A172 (cell line): ENCODE measurements around the gene NAT9. TPM values are rescaled to one million over a fixed set of nuclear protein-coding genes. Genes with fewer than 3 reads are reported as not detected.

Source experiments
- DNase-seq: peaks from one replicate; pipeline ENCODE4 v3.0.0-alpha.2; 2015; ENCODE audit warnings: low spot score
- total RNA-seq: library from RNA; depleted of rRNA; stranded (reverse); fragments of >200 nt; shearing (Covaris generic); gene quantifications from 2 replicates; pipeline ENCODE4 v1.2.3, GENCODE V29; 2014

Gene NAT9
- total RNA-seq, 1 experiment from 2014 or later, result 22.8 TPM

GRCh38 chr17:74806334-74806733, 30.2 kb upstream of the NAT9 start:
- no peak for DNase-seq

- DNase-seq, result no peak
Observed at GRCh38 chr17:74805591-74805991, 29.4 kb upstream of the NAT9 start.

GRCh38 chr17:74804683-74805082, 28.5 kb upstream of the NAT9 start:
- no peak for DNase-seq

DNA sequence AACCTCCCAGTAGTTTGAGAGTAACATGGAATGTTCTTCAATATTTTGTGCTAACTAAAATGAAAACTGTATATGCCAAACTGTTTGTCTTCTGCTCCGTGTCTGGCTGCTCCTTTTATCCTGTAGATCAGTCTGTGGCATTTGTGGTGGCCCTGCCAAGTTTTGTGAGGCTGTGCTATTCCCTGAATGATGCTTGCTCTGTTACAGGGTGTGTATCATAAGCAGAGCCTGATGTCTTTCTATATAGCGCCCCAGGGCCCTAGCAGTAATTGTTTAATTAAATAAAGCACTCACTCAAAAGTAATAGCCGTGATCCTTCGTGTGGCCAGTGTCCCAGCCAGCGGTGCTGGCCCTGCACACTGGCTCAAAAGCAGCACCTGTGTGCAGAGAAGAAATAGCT, 27.8 kb upstream of the NAT9 start:
- no peak for DNase-seq

GRCh38 chr17:74803388-74803930, 27.3 kb upstream of the NAT9 start:
- no peak for DNase-seq

DNA sequence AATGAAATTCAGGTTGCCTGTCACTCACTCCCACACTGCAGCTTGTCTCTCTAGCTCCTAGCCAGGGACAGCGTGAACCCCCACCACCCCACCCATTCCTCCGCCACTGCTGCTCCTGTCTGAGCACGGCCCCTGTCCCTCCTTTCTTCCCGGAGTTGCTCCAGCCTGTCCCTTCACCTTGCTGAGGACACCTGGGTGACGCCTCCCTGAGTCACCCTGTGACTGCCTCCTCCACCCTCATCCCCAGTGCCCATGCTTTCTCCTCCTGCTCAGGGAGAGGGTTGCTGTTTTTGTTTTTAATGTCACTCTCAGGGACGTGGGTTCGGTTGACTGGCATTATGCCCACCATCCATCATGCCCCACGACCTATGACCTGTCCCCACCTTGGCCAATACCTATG, 25.8 kb upstream of the NAT9 start:
- DNase-seq, result no peak

- no peak for DNase-seq
Observed at GRCh38 chr17:74800531-74800930, 24.4 kb upstream of the NAT9 start.

- DNase-seq, result no peak
Observed at GRCh38 chr17:74799097-74799496, 23.0 kb upstream of the NAT9 start.

DNA sequence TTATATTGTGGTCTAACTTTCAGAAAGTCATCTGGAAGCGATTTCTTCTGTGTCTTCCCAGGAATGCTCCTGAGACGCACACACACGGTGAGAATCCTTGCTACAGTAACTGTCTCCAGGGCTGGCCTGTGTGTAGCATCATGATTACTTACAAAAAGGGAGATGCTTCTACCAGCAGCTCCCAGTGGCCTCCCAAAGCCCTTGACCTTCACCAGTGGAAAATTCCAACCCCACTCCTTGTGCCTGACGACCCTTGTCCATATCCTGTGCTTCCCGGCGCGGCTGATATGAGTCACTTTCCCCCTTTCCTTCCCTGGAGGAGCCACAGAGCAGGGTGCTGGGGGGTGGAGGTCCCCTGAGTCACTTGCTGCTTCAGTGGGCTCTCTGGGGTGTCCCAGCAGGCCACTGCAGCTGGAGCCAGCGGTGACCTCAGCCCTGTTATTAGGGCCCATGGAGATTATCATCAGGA, 22.1 kb upstream of the NAT9 start:
- DNase-seq, result peak; percentile 70

DNA sequence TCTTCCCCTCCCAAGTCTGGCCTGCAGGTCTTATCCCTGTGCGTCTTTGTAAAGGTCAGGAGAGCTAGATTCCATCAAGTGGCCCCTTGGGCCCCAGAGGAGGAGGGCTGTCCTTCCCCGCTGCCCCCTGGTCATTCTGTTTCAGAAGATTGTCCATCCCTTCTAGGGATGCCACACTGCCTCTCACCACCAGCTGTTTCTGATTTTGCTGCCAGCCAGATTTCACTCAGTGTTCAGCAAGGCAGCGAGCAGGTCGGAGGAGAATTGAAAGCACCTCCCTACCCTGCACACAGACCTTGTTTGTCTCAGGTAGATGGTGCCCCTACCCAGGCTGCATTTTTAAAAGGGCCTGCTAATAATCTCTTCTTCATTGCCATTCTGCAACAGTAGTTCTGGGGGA, 21.7 kb upstream of the NAT9 start:
- DNase-seq, result no peak

- DNase-seq, result no peak
Observed at GRCh38 chr17:74796866-74797265, 20.7 kb upstream of the NAT9 start.

GRCh38 chr17:74796211-74796610, 20.1 kb upstream of the NAT9 start:
- no peak for DNase-seq

- DNase-seq, result no peak
Observed at GRCh38 chr17:74795327-74796020, 19.3 kb upstream of the NAT9 start.

GRCh38 chr17:74792586-74793105, 16.5 kb upstream of the NAT9 start:
- DNase-seq, result no peak

DNA sequence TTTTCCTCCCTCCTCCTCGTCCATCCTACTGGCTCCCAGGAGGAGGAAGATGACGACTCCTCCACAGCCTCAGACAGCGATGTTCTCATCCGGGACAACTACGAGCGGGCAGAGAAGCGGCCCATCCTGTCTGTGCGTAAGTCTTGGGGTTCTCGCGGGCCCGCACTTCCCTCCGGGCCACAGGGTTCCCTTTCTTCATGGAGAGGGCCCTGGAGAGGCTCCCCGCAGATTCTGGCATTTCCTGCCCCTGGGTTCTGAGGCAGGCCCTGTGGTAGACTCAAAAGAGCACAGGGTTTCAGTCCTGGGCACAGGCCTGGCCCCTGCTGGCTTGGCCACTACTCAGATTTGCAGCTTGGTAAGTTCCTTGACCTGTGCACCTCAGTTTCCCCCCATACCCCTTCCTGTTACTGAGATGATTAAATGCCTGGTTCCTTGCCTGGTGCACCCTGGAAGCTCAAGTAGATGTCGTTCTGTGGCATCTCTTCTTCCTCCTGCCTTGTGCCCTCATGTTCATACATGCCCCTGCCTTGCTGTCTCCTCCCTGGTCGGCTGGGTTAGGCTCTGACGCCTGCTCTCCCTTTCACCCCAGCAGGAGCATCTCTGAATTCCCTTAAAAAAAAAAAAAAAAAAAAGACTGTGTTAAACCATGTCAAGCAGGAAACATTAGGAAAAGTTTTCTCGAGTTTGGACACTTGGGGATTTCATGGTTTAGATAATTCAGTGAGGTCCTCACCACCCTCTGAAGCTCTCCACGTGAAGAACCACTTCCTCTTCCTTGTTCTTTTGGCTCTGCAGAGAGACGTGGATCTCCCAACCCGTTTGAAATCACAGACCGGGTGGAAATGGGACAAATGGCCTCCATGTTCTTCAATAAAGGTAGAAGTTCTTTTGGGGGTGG, 14.3 kb upstream of the NAT9 start:
- no peak for DNase-seq

GRCh38 chr17:74786431-74787055, 10.4 kb upstream of the NAT9 start:
- no peak for DNase-seq

DNA sequence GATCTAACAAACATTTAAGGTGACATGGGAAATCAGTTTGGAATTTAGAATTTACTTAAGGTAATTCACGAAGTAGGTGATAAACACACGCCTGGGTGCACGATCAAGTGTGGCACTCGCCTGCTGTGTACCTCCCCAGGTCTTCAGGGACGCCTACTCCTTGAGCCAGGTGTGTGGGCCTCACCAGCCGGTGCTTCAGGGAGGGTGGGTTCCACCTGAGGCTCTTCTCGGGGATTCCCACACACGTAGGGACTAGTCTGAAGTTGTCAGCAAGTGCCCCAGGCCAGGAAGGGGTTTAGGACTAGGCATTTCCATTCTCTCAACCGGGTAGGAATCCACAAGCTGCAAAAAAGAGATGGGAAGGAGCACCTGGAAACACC, 9.8 kb upstream of the NAT9 start:
- DNase-seq, result no peak

DNA sequence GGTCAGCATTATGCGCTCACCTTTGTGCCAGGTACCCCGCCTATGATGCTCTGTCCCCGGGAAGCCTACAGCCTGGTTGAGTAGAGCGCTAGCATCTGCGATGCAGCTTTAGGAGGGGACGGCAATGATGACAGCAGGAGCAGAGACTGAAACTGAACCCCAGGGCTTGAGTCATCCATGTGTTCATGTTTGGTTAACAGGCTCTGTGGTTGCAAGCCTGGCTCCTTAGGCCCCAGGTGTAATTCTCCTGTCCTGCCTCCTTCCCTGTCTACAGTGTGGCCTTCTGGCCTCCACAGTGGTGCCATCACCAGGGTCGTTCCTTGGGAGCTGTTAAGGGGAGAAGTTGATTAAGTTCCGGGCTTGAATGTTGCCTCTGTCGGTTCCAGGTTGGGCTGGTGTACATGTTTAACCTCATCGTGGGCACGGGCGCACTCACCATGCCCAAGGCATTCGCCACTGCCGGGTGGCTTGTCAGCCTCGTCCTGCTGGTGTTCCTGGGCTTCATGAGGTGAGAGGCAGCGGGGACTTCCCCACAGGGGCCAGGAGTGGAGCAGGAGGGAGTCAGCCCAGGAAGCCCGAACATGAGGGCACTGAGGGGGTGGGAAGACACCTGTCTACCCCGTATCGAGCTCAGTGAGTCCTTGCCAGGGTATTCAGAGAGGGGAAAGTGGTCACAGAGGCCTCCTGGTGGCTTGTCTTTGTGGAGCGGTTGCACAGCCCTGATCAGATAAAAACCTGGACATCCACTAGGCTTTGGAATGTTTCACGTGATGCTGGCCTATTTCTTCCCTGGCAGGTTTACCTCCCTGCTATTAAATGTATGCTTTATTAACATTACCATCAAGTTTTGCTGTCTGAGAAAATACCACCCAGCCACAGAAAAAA, 9.2 kb upstream of the NAT9 start:
- no peak for DNase-seq

GRCh38 chr17:74784125-74784810, 8.1 kb upstream of the NAT9 start:
- no peak for DNase-seq

GRCh38 chr17:74782571-74782970, 6.4 kb upstream of the NAT9 start:
- no peak for DNase-seq
